GM12878 (cell line): ENCODE results near the gene SERPINE1. TPM values are rescaled to one million over a fixed set of nuclear protein-coding genes. Genes with fewer than 3 reads are reported as not detected.
"Not testable (repeated sequence)": the region's sequence is repeated elsewhere in the genome, so short reads cannot be mapped to it uniquely, and the experiment has no call there.

ENCODE experiments used
- ATAC-seq: fragments of 200-7000 bp; cut with Tn5 transposase; 3 replicates; pipeline ENCODE4 v1.9.1; 2020; ENCODE audit warnings: mild to moderate bottlenecking, moderate library complexity
- BruUV-seq: library from RNA; stranded (reverse); fragments of 400-500 nt; replicated peaks from 2 replicates; lab custom pipeline; 2021; lab: Mats Ljungman, UMichigan
- CTCF ChIA-PET: fragments of 300-600 bp; sonication (Branson Sonifier 250); formaldehyde crosslinking; extraction: SDS; loops from one replicate; lab custom pipeline; 2021; ENCODE audit warnings: inconsistent platforms; lab: Yijun Ruan, JAX
- POLR2A ChIA-PET: fragments of 350-600 bp; formaldehyde crosslinking; extraction: SDS; loops from one replicate; lab custom pipeline; 2021; ENCODE audit warnings: inconsistent platforms; lab: Charles Lee
- RAD21 ChIA-PET: fragments of 300-600 bp; sonication (Branson Sonifier 250); formaldehyde crosslinking; loops from one replicate; lab custom pipeline; 2023; ENCODE audit warnings: antibody characterized with exemption; ENCODE audit not compliant: unreplicated experiment; lab: Charles Lee
- SMC1A ChIA-PET: fragments of 300-600 bp; sonication (Branson Sonifier 250); formaldehyde crosslinking; loops from one replicate; lab custom pipeline; 2023; ENCODE audit not compliant: unreplicated experiment, uncharacterized antibody; lab: Charles Lee
- DNase-seq: peaks from one replicate; pipeline ENCODE4 v3.0.0-alpha.2; 2011; ENCODE audit warnings: low read depth, low spot score
- FAIRE-seq: peaks from 3 replicates; lab custom pipeline; 2011; peaks lifted over from hg19 to GRCh38; lab: Jason Lieb, UNC
- H2AFZ ChIP-seq: 2 replicates; pipeline ENCODE4 v1.6.0; 2011; ENCODE audit warnings: low read depth, low read length, control low read depth; ENCODE audit not compliant: control insufficient read depth
- H3K27ac ChIP-seq: 2 replicates; pipeline ENCODE4 v1.5.1; 2011; ENCODE audit warnings: control low read depth; ENCODE audit not compliant: control insufficient read depth, insufficient read depth
- H3K27me3 ChIP-seq, 2 experiments: replicated peaks in 1 of 2; 2 replicates each; pipeline versions ENCODE4 v1.6.0 to v1.6.1; 2011; ENCODE audit warnings: low read length in 1 of 2; ENCODE audit not compliant: control insufficient read depth in 2 of 2, insufficient read depth in 2 of 2
- H3K36me3 ChIP-seq, 2 experiments: 2 replicates each; pipeline ENCODE4 v1.5.1; 2011; ENCODE audit warnings: low read length in 1 of 2; ENCODE audit not compliant: control insufficient read depth in 2 of 2, insufficient read depth in 2 of 2
- H3K4me1 ChIP-seq: 2 replicates; pipeline ENCODE4 v1.6.1; 2011; ENCODE audit warnings: mild to moderate bottlenecking, low read length, moderate library complexity, mixed read lengths; ENCODE audit not compliant: control insufficient read depth, insufficient read depth
- H3K4me2 ChIP-seq: 2 replicates; pipeline ENCODE4 v1.6.0; 2011; ENCODE audit warnings: control low read depth; ENCODE audit not compliant: control insufficient read depth, insufficient read depth
- H3K4me3 ChIP-seq: fragments of 200-600 bp; sonication (generic); 2 replicates; pipeline ENCODE4 v1.5.1; 2016
- H3K79me2 ChIP-seq: 2 replicates; pipeline ENCODE4 v1.6.0; 2011; ENCODE audit warnings: low read length; ENCODE audit not compliant: control insufficient read depth, insufficient read depth
- H3K9ac ChIP-seq: 2 replicates; pipeline ENCODE4 v1.8.0; 2011; ENCODE audit warnings: low read length, control low read depth, mixed read lengths; ENCODE audit not compliant: control insufficient read depth, insufficient read depth
- H3K9me3 ChIP-seq: replicated peaks from 3 replicates; pipeline ENCODE4 v1.5.1; 2011; ENCODE audit warnings: mild to moderate bottlenecking, low read length; ENCODE audit not compliant: control insufficient read depth, insufficient read depth
- H4K20me1 ChIP-seq: 2 replicates; pipeline ENCODE4 v1.6.0; 2011; ENCODE audit not compliant: control insufficient read depth, insufficient read depth
- CHD1 ChIP-seq: IDR thresholded peaks from 2 replicates; pipeline ENCODE4 v1.6.1; 2012; ENCODE audit warnings: low read depth, low read length, improper control_type of control experiment
- KLF5 ChIP-seq: fragments of 450-650 bp; IDR thresholded peaks from 2 replicates; pipeline ENCODE4 v1.6.1; 2014; ENCODE audit warnings: mild to moderate bottlenecking; ENCODE audit not compliant: partially characterized antibody
- NRF1 ChIP-seq: conservative IDR thresholded peaks from 2 replicates; pipeline ENCODE4 v1.6.1; 2011; ENCODE audit warnings: mild to moderate bottlenecking, low read depth, low read length, improper control_type of control experiment
- TCF12 ChIP-seq: IDR thresholded peaks from 2 replicates; pipeline ENCODE4 v1.6.1; 2011; ENCODE audit warnings: low read depth, mild to moderate bottlenecking, low read length
- WGBS: methylation state at CpG from one replicate; pipeline ENCODE4 v1.1.6; 2016; ENCODE audit warnings: low lambda C conversion rate; ENCODE audit not compliant: insufficient replicate concordance, insufficient coverage; ENCODE audit errors: missing lambda C conversion rate; 5-methylcytosine and 5-hydroxymethylcytosine counted together
- in situ Hi-C: fragments of 300-500 bp; cut with MboI; formaldehyde crosslinking; loops from 9 replicates; pipeline ENCODE4 v1.14.3; 2018; ENCODE audit warnings: mixed read lengths
- intact Hi-C: fragments of 100-400 bp; cut with micrococcal nuclease; formaldehyde crosslinking; loops from one replicate; pipeline ENCODE4 v1.14.2; 2022; ENCODE audit not compliant: unreplicated experiment
- polyA plus RNA-seq, 11 experiments: library from polyadenylated mRNA; depleted of rRNA in 4 of 11; unstranded in 6 of 11; stranded (reverse) in 5 of 11; fragments of >200 nt; fragmentation: Nextera tagmentation in 4 of 11; fragmentation: Illumina TruSeq in 1 of 11; extraction: Ambion mirVana in 4 of 11; extraction: Trizol in 1 of 11; gene quantifications; 1 replicate in 1 of 11; 2 replicates in 10 of 11; pipeline versions ENCODE4 v1.2.1 to v1.2.3, GENCODE V29; 2011 to 2016; ENCODE audit warnings: inconsistent platforms in 2 of 11, missing spikeins in 2 of 11, low read depth in 1 of 11
- total RNA-seq, 4 experiments: library from RNA; depleted of rRNA in 3 of 4; stranded (reverse); fragments of >200 nt in 3 of 4; fragmentation: Illumina TruSeq in 1 of 4; extraction: Trizol in 1 of 4; gene quantifications; 2 replicates each; pipeline versions ENCODE4 v1.2.1 to v1.2.3, GENCODE V29; 2013 to 2021

SERPINE1 gene
- total and polyA plus RNA-seq, 10 of the 15 experiments (the other 5 are each of a cell fraction or from before 2014, with no cell fraction given), result 0.20 to 2.4 (median 0.44) TPM

GRCh38 chr7:101112233-101112632, 14.7 kb upstream of the SERPINE1 start:
- SMC1A ChIA-PET, result interaction anchor here (1.0 to 1.6 kb wide), 3 partner anchors 10 to 31 kb away, joined by 3 to 5 read pairs (median 3); no protein-coding TSS in a partner anchor
- no peaks in the 10 kb centered on the region for H4K20me1 ChIP-seq
- H2AFZ ChIP-seq, result no peak overlapping the region
- no peak for DNase-seq
- no peak for ATAC-seq
- BruUV-seq, result no TSS peak
- H3K9me3 ChIP-seq, result no peaks in the 10 kb centered on the region
- WGBS, result 75% methylated on average over 11 of the region's 11 CpGs
- H3K27me3 ChIP-seq, result no peaks in the 10 kb centered on the region
- H3K4me2 ChIP-seq, result no peak overlapping the region
- intact Hi-C loops (no loop called here), in situ Hi-C loops (no loop called here)
- peaks cover 12% of the 10 kb centered on the region for H3K4me1 ChIP-seq
- no peak overlapping the region for H3K4me3 ChIP-seq
- no peaks in the 10 kb centered on the region for H3K79me2 ChIP-seq
- TF ChIP-seq TCF12 (no peak), CHD1 (no peak), KLF5 (no peak), NRF1 (no peak)
- POLR2A ChIA-PET, result interaction anchor here (2.2 kb wide), 1 partner anchor 10 kb away, joined by 7 read pairs; no protein-coding TSS in a partner anchor
- CTCF ChIA-PET, result interaction anchor here (1.5 to 1.7 kb wide), 2 partner anchors 14 to 32 kb away, joined by 7 to 8 read pairs; partner anchors contain the start of gene SERPINE1
- no peak overlapping the region for H3K9ac ChIP-seq
- no peaks in the 10 kb centered on the region for H3K36me3 ChIP-seq
- RAD21 ChIA-PET, result interaction anchor here (1.2 kb wide), 1 partner anchor 11 kb away, joined by 6 read pairs; no protein-coding TSS in a partner anchor
- FAIRE-seq, result no peak
- H3K27ac ChIP-seq, result no peak overlapping the region

GRCh38 chr7:101113140-101113539, 13.8 kb upstream of the SERPINE1 start:
- WGBS, result 77% methylated on average over 7 of the region's 7 CpGs
- H3K9ac ChIP-seq, H3K36me3 ChIP-seq, H4K20me1 ChIP-seq, intact Hi-C loops, H2AFZ ChIP-seq, in situ Hi-C loops, BruUV-seq, H3K27me3 ChIP-seq, ATAC-seq, FAIRE-seq, H3K4me1 ChIP-seq, DNase-seq, H3K27ac ChIP-seq, H3K4me2 ChIP-seq, H3K9me3 ChIP-seq, H3K79me2 ChIP-seq, H3K4me3 ChIP-seq: not testable (repeated sequence)
- ChIA-PET RAD21 (interaction anchor here (0.7 kb wide), 1 partner anchor 9 kb away, joined by 3 read pairs; no protein-coding TSS in a partner anchor), SMC1A (interaction anchor here (0.8 kb wide), 1 partner anchor 17 kb away, joined by 4 read pairs; no protein-coding TSS in a partner anchor), CTCF (interaction anchor here (0.8 to 1.2 kb wide), 2 partner anchors 10 to 31 kb away, joined by 4 read pairs; no protein-coding TSS in a partner anchor), POLR2A (interaction anchor here (0.7 kb wide), 1 partner anchor 30 kb away, joined by 4 read pairs; no protein-coding TSS in a partner anchor)
